B cell (primary cell): Measurements from ENCODE around the gene YIF1A.

Source experiments
- CTCF ChIP-seq: fragments of 200-600 bp; IDR thresholded peaks from one replicate; pipeline ENCODE4 v1.8.0; 2022; ENCODE audit warnings: antibody characterized with exemption, mild to moderate bottlenecking
- EZH2 ChIP-seq: IDR thresholded peaks from 2 replicates; pipeline ENCODE4 v1.6.1; 2012; ENCODE audit warnings: borderline replicate concordance, low read depth, mild to moderate bottlenecking, moderate library complexity, low read length; ENCODE audit not compliant: insufficient read depth, poor library complexity, severe bottlenecking

GRCh38 chr11:66263785-66264184 lies 25.2 kb downstream of the YIF1A start:
- no peak for TF ChIP-seq CTCF
- no peak for TF ChIP-seq EZH2
